Stimulated activated memory B cell treated with anti-CD40 and anti-IgM and Interleukin-4, amounts not matched to agents 10 μg/mL and 1 μg/mL and 100 μg/mL, for 72 hours (primary cell): ENCODE results near the gene ALKBH5.

Experiments used
- ATAC-seq: fragments of 150-1000 bp; cut with Tn5 transposase; 2 replicates; pipeline ENCODE4 v1.10.0; 2021
- H3K27ac Mint-ChIP-seq: one replicate; pipeline ENCODE4 v1.8.0; 2022; ENCODE audit warnings: mild to moderate bottlenecking, mixed read lengths
- H3K27me3 Mint-ChIP-seq: one replicate; pipeline ENCODE4 v1.8.0; 2022; ENCODE audit warnings: mixed read lengths
- H3K36me3 Mint-ChIP-seq: one replicate; pipeline ENCODE4 v1.8.0; 2022; ENCODE audit warnings: mixed read lengths
- H3K4me1 Mint-ChIP-seq: one replicate; pipeline ENCODE4 v1.8.0; 2022; ENCODE audit warnings: mixed read lengths
- H3K4me3 Mint-ChIP-seq: one replicate; pipeline ENCODE4 v1.8.0; 2022; ENCODE audit warnings: mild to moderate bottlenecking, moderate library complexity, mixed read lengths
- H3K9me3 Mint-ChIP-seq: one replicate; pipeline ENCODE4 v1.8.0; 2022; ENCODE audit warnings: mixed read lengths

The ALKBH5 gene

DNA sequence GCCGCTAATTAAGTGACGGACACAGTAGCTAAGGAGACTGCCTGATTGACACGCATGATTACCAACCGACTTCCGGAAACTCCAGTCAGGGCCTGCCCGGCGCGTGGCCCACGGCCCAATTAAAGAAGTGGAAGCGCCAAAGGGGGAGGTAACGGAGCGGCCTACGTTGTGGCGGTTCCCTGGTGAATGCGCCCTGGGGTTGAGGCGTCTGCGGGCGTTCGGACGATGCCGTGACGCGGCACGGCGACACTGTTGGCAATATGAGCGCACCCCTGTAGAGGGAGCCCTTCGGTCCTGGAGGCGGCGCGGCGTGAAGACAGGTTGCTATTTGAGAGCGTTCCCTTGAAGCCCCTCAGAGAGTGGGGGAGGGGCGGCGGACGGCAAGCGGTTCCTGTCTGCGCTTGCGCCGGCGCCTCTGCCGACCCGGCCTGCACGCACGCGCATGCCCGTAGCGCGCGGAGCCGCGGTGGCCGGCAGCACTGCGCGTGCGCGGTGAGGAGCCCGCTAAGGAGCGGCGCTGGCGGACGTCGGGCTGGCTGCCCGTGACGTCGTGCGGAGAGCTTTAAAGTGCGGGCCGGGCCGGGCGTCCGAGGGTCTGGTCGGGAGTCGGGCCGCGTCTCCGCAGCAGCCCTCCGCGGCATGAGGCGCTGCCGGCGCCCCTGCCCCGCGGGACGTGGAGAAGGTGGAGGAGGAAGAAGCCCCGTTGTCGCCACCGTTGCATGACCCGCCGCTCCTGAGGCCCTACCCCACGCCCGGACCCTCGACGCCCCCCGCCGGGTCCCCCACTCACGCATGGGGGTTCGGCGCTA lies at the start of gene ALKBH5:
ALKBH5 (plus strand) TSS at position 495 of the 809 bp plus-strand sequence. CDS start 416 bp downstream, outside the sequence.
- Mint-ChIP-seq H3K4me3 (peak within 1 kb of the TSS; percentile 84), H3K36me3 (peaks cover 21% of the 10 kb centered on the region), H3K27me3 (no peaks in the 10 kb centered on the region), H3K9me3 (no peaks in the 10 kb centered on the region), H3K4me1 (peaks cover 51% of the 10 kb centered on the region), H3K27ac (peak within 1 kb of the TSS; percentile 99)
- peak; percentile 97 for ATAC-seq

- H3K27me3 Mint-ChIP-seq = peaks cover 16% of the 10 kb centered on the region
- H3K4me1 Mint-ChIP-seq = peaks cover 5% of the 10 kb centered on the region
- no peak for ATAC-seq
- H3K9me3 Mint-ChIP-seq = no peaks in the 10 kb centered on the region
- H3K27ac Mint-ChIP-seq = no peak overlapping the region
- no peak overlapping the region for H3K4me3 Mint-ChIP-seq
- H3K36me3 Mint-ChIP-seq = no peaks in the 10 kb centered on the region
Observed at GRCh38 chr17:18136357-18136756, 47.3 kb upstream of the ALKBH5 start.

DNA sequence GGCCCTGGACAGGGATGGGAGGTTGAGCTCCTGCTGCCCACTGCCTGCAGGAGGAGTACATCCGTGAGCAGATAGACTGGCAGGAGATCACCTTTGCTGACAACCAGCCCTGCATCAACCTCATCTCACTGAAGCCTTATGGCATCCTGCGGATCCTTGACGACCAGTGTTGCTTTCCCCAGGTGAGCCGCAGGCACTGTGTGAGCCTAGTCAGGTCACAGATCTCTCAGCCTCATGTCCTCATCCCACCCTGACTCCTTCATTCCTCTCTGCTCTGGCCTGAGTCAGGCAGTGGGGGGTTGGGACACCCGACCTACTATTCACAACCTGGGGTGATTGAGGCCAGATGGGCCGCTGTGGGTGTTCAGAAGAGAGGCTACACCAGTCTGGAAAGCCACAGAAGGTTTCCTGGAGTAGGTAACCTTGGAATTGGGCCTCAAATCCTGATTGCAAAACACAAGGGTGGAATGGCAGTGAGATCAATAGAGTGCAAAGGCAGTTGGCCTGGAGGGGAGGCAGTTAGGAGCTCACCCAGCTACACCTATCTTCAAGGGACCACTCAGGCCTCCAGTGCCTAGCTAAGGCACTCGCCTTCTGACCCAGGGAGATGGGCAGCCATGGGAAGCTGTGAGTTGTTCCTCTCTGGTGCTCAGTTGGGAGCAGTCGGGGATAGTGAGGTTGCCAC lies 45.4 kb upstream of the ALKBH5 start:
- H3K9me3 Mint-ChIP-seq = no peaks in the 10 kb centered on the region
- no peaks in the 10 kb centered on the region for H3K36me3 Mint-ChIP-seq
- no peak overlapping the region for H3K27ac Mint-ChIP-seq
- peaks cover 16% of the 10 kb centered on the region for H3K27me3 Mint-ChIP-seq
- H3K4me3 Mint-ChIP-seq = no peak overlapping the region
- peaks cover 7% of the 10 kb centered on the region for H3K4me1 Mint-ChIP-seq
- ATAC-seq = no peak

GRCh38 chr17:18139092-18139491 lies 44.5 kb upstream of the ALKBH5 start:
- ATAC-seq = no peak
- H3K27ac Mint-ChIP-seq = no peak overlapping the region
- peaks cover 7% of the 10 kb centered on the region for H3K4me1 Mint-ChIP-seq
- no peaks in the 10 kb centered on the region for H3K36me3 Mint-ChIP-seq
- H3K4me3 Mint-ChIP-seq = no peak overlapping the region
- H3K9me3 Mint-ChIP-seq = no peaks in the 10 kb centered on the region
- peaks cover 16% of the 10 kb centered on the region for H3K27me3 Mint-ChIP-seq

DNA sequence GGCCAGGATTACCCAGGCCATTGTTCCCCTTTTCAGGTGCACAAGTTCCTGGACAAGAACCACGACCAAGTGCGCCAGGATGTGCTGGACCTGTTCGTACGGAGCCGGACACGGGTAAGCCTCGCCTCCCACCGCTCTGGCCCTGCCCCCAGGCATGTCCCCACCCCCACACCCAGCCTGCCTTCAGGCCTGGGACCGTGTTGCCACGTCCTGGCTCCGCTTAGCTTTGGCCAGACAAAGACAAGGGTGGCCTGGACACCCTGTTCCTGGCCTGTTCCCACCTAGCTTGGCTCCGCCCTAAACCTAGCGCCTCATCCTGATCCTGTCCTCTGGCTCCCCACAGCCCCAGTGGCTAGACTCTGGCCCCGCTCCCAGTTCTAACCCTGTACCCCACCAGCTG lies 44.1 kb upstream of the ALKBH5 start:
- no peak overlapping the region for H3K4me3 Mint-ChIP-seq
- H3K4me1 Mint-ChIP-seq = peaks cover 7% of the 10 kb centered on the region
- no peaks in the 10 kb centered on the region for H3K9me3 Mint-ChIP-seq
- no peaks in the 10 kb centered on the region for H3K36me3 Mint-ChIP-seq
- H3K27ac Mint-ChIP-seq = no peak overlapping the region
- peaks cover 16% of the 10 kb centered on the region for H3K27me3 Mint-ChIP-seq
- no peak for ATAC-seq

DNA sequence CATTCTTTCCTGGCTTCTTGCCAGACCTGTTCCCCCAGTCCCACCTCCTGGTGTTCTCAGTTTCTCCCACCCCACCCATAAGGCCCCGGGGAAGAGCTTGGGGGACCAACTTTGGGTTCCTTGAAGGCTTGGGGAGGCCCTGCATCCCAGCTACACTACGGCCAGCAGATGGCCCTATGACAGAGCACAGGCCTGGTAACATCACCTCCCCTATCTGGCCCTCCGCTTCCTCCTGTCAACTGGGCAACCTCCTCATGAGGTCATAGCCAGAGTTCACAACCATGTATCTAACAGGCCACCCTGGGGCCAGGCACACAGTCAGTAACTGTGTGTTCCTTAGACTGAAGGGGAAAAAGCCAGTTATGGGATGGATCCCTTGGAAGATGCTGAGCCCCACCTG lies 43.7 kb upstream of the ALKBH5 start:
- Mint-ChIP-seq H3K9me3 (no peaks in the 10 kb centered on the region), H3K27ac (no peak overlapping the region), H3K36me3 (no peaks in the 10 kb centered on the region), H3K27me3 (peaks cover 16% of the 10 kb centered on the region), H3K4me1 (peaks cover 7% of the 10 kb centered on the region), H3K4me3 (no peak overlapping the region)
- ATAC-seq = no peak

DNA sequence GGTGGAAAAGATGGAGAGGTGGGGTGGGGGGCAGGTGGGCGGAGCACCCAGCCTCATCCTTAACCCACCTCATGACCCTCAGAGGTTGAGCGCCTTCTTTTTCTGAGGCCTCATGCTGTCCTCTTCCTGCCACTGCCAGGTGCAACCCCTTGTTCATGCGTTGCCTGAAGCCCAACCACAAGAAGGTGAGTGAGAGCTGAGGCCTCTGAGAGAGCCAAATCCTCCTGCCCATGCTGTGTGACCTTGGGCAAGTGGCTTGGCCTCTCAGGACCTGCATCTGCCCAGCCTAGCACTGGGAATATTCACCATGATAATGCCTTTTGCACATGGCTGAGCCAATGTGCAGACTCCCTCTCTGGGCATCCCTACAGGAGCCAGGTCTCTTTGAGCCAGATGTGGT lies 43.0 kb upstream of the ALKBH5 start:
- Mint-ChIP-seq H3K36me3 (no peaks in the 10 kb centered on the region), H3K27me3 (peaks cover 15% of the 10 kb centered on the region), H3K27ac (no peak overlapping the region), H3K4me3 (no peak overlapping the region), H3K4me1 (peaks cover 7% of the 10 kb centered on the region), H3K9me3 (no peaks in the 10 kb centered on the region)
- no peak for ATAC-seq

DNA sequence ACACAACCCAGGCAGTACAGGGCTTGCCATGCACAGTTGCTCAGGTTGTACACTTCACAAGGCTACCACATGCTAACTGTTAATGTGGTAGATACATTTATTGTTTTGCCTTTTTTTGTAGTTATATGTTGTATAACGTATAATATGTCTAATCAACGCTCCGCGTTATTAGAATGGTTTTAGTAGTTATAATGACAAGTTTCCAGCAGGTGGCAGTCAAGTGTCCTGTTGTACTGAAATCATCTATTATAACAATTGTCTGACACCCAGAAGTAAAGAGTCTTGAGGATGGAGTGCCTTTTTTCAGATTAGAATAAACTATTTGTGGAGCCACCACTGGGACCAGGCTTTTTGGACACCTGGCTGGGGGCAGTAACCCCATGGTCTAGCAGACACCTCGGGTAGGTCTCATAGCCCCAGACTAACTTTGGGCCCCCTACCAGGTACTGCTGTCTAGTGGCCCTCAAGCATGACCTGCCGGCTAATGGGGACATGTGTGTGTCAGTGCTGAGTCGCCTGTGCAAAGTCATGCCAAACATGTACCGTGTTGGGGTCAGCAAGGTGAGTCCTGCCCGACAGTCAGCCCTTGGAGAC lies 42.3 kb upstream of the ALKBH5 start:
- H3K4me1 Mint-ChIP-seq = peaks cover 7% of the 10 kb centered on the region
- no peak overlapping the region for H3K27ac Mint-ChIP-seq
- no peak for ATAC-seq
- H3K27me3 Mint-ChIP-seq = peaks cover 8% of the 10 kb centered on the region
- no peaks in the 10 kb centered on the region for H3K36me3 Mint-ChIP-seq
- H3K4me3 Mint-ChIP-seq = no peak overlapping the region
- H3K9me3 Mint-ChIP-seq = no peaks in the 10 kb centered on the region

- Mint-ChIP-seq H3K4me1 (peaks cover 7% of the 10 kb centered on the region), H3K36me3 (no peaks in the 10 kb centered on the region), H3K27me3 (no peaks in the 10 kb centered on the region), H3K9me3 (no peaks in the 10 kb centered on the region), H3K4me3 (no peak overlapping the region), H3K27ac (no peak overlapping the region)
- ATAC-seq = no peak
Observed at GRCh38 chr17:18142417-18142816, 41.2 kb upstream of the ALKBH5 start.

- H3K4me3 Mint-ChIP-seq = no peak overlapping the region
- H3K27me3 Mint-ChIP-seq = no peaks in the 10 kb centered on the region
- H3K9me3 Mint-ChIP-seq = no peaks in the 10 kb centered on the region
- H3K27ac Mint-ChIP-seq = no peak overlapping the region
- ATAC-seq = no peak
- H3K36me3 Mint-ChIP-seq = no peaks in the 10 kb centered on the region
- peaks cover 7% of the 10 kb centered on the region for H3K4me1 Mint-ChIP-seq
Observed at GRCh38 chr17:18143044-18143936, 40.3 kb upstream of the ALKBH5 start.

DNA sequence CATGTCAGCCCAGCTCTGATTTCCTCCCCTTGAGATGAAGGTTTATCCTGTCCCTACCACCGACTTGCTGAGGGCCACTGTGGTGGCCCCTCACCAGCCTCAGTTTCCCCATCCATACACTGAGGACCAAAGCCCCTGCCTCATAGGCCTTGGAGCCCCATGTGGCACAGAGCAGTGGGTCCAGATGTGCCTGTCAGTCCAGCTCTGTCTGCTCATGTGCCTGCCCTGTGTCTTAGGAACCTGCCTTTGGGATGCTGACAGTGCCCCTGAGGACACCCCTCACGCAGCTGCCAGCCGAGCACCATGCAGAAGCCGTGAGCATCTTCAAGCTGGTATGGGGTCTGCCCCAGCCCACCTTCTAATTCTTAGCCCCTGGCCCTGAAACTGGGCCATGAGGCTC lies 39.4 kb upstream of the ALKBH5 start:
- Mint-ChIP-seq H3K9me3 (no peaks in the 10 kb centered on the region), H3K4me1 (peaks cover 7% of the 10 kb centered on the region), H3K27ac (no peak overlapping the region), H3K36me3 (no peaks in the 10 kb centered on the region), H3K27me3 (no peaks in the 10 kb centered on the region), H3K4me3 (no peak overlapping the region)
- no peak for ATAC-seq

GRCh38 chr17:18144855-18145254 lies 38.8 kb upstream of the ALKBH5 start:
- Mint-ChIP-seq H3K27ac (no peak overlapping the region), H3K27me3 (no peaks in the 10 kb centered on the region), H3K36me3 (no peaks in the 10 kb centered on the region), H3K4me3 (no peak overlapping the region), H3K4me1 (peaks cover 7% of the 10 kb centered on the region), H3K9me3 (no peaks in the 10 kb centered on the region)
- ATAC-seq = no peak

- H3K9me3 Mint-ChIP-seq = no peaks in the 10 kb centered on the region
- H3K4me1 Mint-ChIP-seq = peaks cover 7% of the 10 kb centered on the region
- ATAC-seq = no peak
- H3K36me3 Mint-ChIP-seq = no peaks in the 10 kb centered on the region
- H3K4me3 Mint-ChIP-seq = no peak overlapping the region
- H3K27me3 Mint-ChIP-seq = no peaks in the 10 kb centered on the region
- H3K27ac Mint-ChIP-seq = no peak overlapping the region
Observed at GRCh38 chr17:18145811-18146210, 37.8 kb upstream of the ALKBH5 start.

DNA sequence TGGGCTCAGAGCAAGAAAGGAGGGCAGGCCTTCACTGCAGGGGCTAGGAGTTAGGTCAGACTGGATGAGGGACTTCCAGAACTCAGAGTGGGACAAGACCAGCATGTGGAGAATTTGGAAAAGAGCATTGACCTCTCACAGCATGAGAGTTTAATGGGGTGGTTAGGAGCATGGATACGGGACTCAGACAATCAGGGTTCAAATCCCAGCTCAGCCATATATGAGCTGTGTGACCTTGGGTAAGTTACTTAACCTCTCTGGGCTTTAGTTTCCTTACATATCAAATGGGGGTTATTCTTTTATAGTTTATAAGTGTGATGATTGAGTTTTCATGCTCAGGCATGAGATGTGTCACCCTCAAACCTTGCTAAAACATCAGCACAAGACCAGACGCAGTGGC lies 37.4 kb upstream of the ALKBH5 start:
- Mint-ChIP-seq H3K36me3 (no peaks in the 10 kb centered on the region), H3K4me3 (no peak overlapping the region), H3K4me1 (peaks cover 3% of the 10 kb centered on the region), H3K27me3 (no peaks in the 10 kb centered on the region), H3K9me3 (no peaks in the 10 kb centered on the region), H3K27ac (no peak overlapping the region)
- ATAC-seq = no peak

DNA sequence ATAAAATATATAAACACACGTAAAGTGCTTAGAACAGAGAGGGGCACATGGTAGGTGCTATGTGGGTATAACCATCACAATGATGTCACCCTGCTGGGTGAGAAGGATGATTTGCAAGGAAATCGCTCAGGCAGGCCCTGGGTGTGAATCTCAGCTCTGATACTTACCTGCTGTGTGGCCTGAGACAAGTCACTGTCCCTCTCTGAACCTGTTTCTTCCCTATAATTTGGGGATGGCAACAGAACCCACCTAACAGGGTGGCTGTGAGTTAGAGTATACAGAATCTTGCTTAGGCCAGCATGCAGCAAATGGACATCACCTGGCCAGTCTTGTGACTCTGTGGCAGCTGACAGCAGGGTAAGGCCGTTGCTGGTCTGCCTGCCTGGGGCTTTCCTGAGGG lies 36.6 kb upstream of the ALKBH5 start:
- no peak for ATAC-seq
- no peak overlapping the region for H3K27ac Mint-ChIP-seq
- no peaks in the 10 kb centered on the region for H3K9me3 Mint-ChIP-seq
- no peaks in the 10 kb centered on the region for H3K4me1 Mint-ChIP-seq
- no peaks in the 10 kb centered on the region for H3K36me3 Mint-ChIP-seq
- no peaks in the 10 kb centered on the region for H3K27me3 Mint-ChIP-seq
- no peak overlapping the region for H3K4me3 Mint-ChIP-seq
